ENCODE measurements around the gene SRGAP1.
"Not testable (repeated sequence)": the region's sequence is repeated elsewhere in the genome, so short reads cannot be mapped to it uniquely, and the experiment has no call there.

The SRGAP1 gene

GRCh38 chr12:64187370-64187769, 342.9 kb downstream of the SRGAP1 start:
- Histone ChIP-seq H3K36me3 (peaks cover 4% of the 10 kb centered on the region), H3K4me2 (no peak overlapping the region), H4K20me1 (no peaks in the 10 kb centered on the region), H3K9ac (no peak overlapping the region), H3K4me3 (no peak overlapping the region), H3K27me3 (no peaks in the 10 kb centered on the region), H3K4me1 (peaks cover 9% of the 10 kb centered on the region), H3K27ac (no peak overlapping the region), H3K9me3 (no peaks in the 10 kb centered on the region)
- no peak for TF ChIP-seq Cebpa-rat (IDR thresholded peaks at IDR 0.05)

GRCh38 chr12:64187794-64188193, 343.3 kb downstream of the SRGAP1 start:
- no peak overlapping the region for H3K27ac ChIP-seq
- H3K4me1 ChIP-seq: peaks cover 9% of the 10 kb centered on the region
- no peak overlapping the region for H3K4me2 ChIP-seq
- H3K9me3 ChIP-seq: no peaks in the 10 kb centered on the region
- no peaks in the 10 kb centered on the region for H4K20me1 ChIP-seq
- H3K9ac ChIP-seq: no peak overlapping the region
- H3K27me3 ChIP-seq: no peaks in the 10 kb centered on the region
- no peak overlapping the region for H3K4me3 ChIP-seq
- peaks cover 8% of the 10 kb centered on the region for H3K36me3 ChIP-seq
- no peak for TF ChIP-seq Cebpa-rat (IDR thresholded peaks at IDR 0.05)

- Histone ChIP-seq H3K9me3 (no peaks in the 10 kb centered on the region), H3K4me2 (no peak overlapping the region), H3K27ac (no peak overlapping the region), H3K9ac (no peak overlapping the region), H3K36me3 (peaks cover 22% of the 10 kb centered on the region), H4K20me1 (no peaks in the 10 kb centered on the region), H3K4me3 (no peak overlapping the region), H3K27me3 (no peaks in the 10 kb centered on the region), H3K4me1 (peaks cover 9% of the 10 kb centered on the region)
- no peak for TF ChIP-seq Cebpa-rat (IDR thresholded peaks at IDR 0.05)
Observed at GRCh38 chr12:64189530-64189929, 345.0 kb downstream of the SRGAP1 start.

- no peak overlapping the region for H3K9ac ChIP-seq
- peaks cover 28% of the 10 kb centered on the region for H3K36me3 ChIP-seq
- no peak overlapping the region for H3K4me2 ChIP-seq
- no peaks in the 10 kb centered on the region for H3K9me3 ChIP-seq
- TF ChIP-seq Cebpa-rat (IDR thresholded peaks at IDR 0.05): no peak
- H3K4me3 ChIP-seq: no peak overlapping the region
- no peak overlapping the region for H3K27ac ChIP-seq
- H3K4me1 ChIP-seq: peaks cover 9% of the 10 kb centered on the region
- no peaks in the 10 kb centered on the region for H4K20me1 ChIP-seq
- no peaks in the 10 kb centered on the region for H3K27me3 ChIP-seq
Observed at GRCh38 chr12:64190140-64190539, 345.6 kb downstream of the SRGAP1 start.

GRCh38 chr12:64192644-64193444, 348.3 kb downstream of the SRGAP1 start:
- Histone ChIP-seq H3K4me3 (no peak overlapping the region), H3K4me1 (peaks cover 9% of the 10 kb centered on the region), H3K9me3 (no peaks in the 10 kb centered on the region), H3K9ac (no peak overlapping the region), H3K4me2 (no peak overlapping the region), H4K20me1 (no peaks in the 10 kb centered on the region), H3K27me3 (no peaks in the 10 kb centered on the region), H3K27ac (no peak overlapping the region), H3K36me3 (peaks cover 30% of the 10 kb centered on the region)
- TF ChIP-seq Cebpa-rat (IDR thresholded peaks at IDR 0.05): no peak

- Histone ChIP-seq H3K4me1 (peaks cover 9% of the 10 kb centered on the region), H4K20me1 (no peaks in the 10 kb centered on the region), H3K27me3 (no peaks in the 10 kb centered on the region), H3K27ac (no peak overlapping the region), H3K4me3 (no peak overlapping the region), H3K4me2 (no peak overlapping the region), H3K9ac (no peak overlapping the region), H3K36me3 (peaks cover 30% of the 10 kb centered on the region), H3K9me3 (no peaks in the 10 kb centered on the region)
- no peak for TF ChIP-seq Cebpa-rat (IDR thresholded peaks at IDR 0.05)
Observed at GRCh38 chr12:64193931-64194330, 349.4 kb downstream of the SRGAP1 start.

- Histone ChIP-seq H3K9ac (no peak overlapping the region), H3K4me2 (no peak overlapping the region), H3K27ac (no peak overlapping the region), H3K4me3 (no peak overlapping the region), H4K20me1 (no peaks in the 10 kb centered on the region), H3K36me3 (peaks cover 30% of the 10 kb centered on the region), H3K27me3 (no peaks in the 10 kb centered on the region), H3K4me1 (peaks cover 8% of the 10 kb centered on the region), H3K9me3 (no peaks in the 10 kb centered on the region)
- TF ChIP-seq Cebpa-rat (IDR thresholded peaks at IDR 0.05): no peak
Observed at GRCh38 chr12:64194333-64195149, 350.0 kb downstream of the SRGAP1 start.

- not testable (repeated sequence) for H3K9me3 ChIP-seq, H3K9ac ChIP-seq, H3K4me1 ChIP-seq, H3K4me2 ChIP-seq, H4K20me1 ChIP-seq, H3K27me3 ChIP-seq, H3K27ac ChIP-seq, H3K4me3 ChIP-seq
- peaks cover 30% of the 10 kb centered on the region for H3K36me3 ChIP-seq
Observed at GRCh38 chr12:64195841-64196240, 351.3 kb downstream of the SRGAP1 start.

- H3K9me3 ChIP-seq: no peaks in the 10 kb centered on the region
Observed at GRCh38 chr12:64203036-64203435, 358.5 kb downstream of the SRGAP1 start.

GRCh38 chr12:64203775-64204174, 359.3 kb downstream of the SRGAP1 start:
- Histone ChIP-seq H3K27ac (no peak overlapping the region), H3K36me3 (peaks cover 47% of the 10 kb centered on the region), H3K4me2 (no peak overlapping the region), H3K4me1 (no peaks in the 10 kb centered on the region), H3K9ac (no peak overlapping the region), H3K27me3 (no peaks in the 10 kb centered on the region), H3K9me3 (no peaks in the 10 kb centered on the region), H4K20me1 (no peaks in the 10 kb centered on the region), H3K4me3 (no peak overlapping the region)
- TF ChIP-seq Cebpa-rat (IDR thresholded peaks at IDR 0.05): no peak

More at GRCh38 chr12:64203036-64203435, 358.5 kb downstream of the SRGAP1 start:
- Histone ChIP-seq H3K4me3 (no peak overlapping the region), H3K27ac (no peak overlapping the region), H3K27me3 (no peaks in the 10 kb centered on the region), H3K9ac (no peak overlapping the region), H4K20me1 (no peaks in the 10 kb centered on the region), H3K4me1 (no peaks in the 10 kb centered on the region), H3K36me3 (peaks cover 43% of the 10 kb centered on the region), H3K4me2 (no peak overlapping the region)
- no peak for TF ChIP-seq Cebpa-rat (IDR thresholded peaks at IDR 0.05)

Measured in BLaER1 (cell line).